Measurements from ENCODE around the gene MOB3C.

MOB3C gene

GRCh38 chr1:46637444-46638083, 21.0 kb upstream of the MOB3C start:
- DNase-seq, result no peak

GRCh38 chr1:46635205-46635604, 18.6 kb upstream of the MOB3C start:
- no peak for DNase-seq

- DNase-seq, result no peak
Measured at GRCh38 chr1:46630719-46631118, 14.1 kb upstream of the MOB3C start.

- no peak for DNase-seq
Measured at GRCh38 chr1:46623743-46624644, 7.4 kb upstream of the MOB3C start.

GRCh38 chr1:46622344-46622743, 5.7 kb upstream of the MOB3C start:
- peak; percentile 61 to 71 (median 62) for DNase-seq

- DNase-seq, result no peak
Measured at GRCh38 chr1:46621930-46622329, 5.3 kb upstream of the MOB3C start.

GRCh38 chr1:46619656-46620258, 3.1 kb upstream of the MOB3C start:
- no peak for DNase-seq

- DNase-seq, result peak; percentile 41 to 57 (median 52)
Measured at GRCh38 chr1:46618754-46619415, 2.3 kb upstream of the MOB3C start.

GRCh38 chr1:46617833-46618232, 1.2 kb upstream of the MOB3C start:
- DNase-seq, result no peak

- no peak for DNase-seq
Measured at GRCh38 chr1:46617108-46617800, 643 bp upstream of the MOB3C start.

GRCh38 chr1:46615735-46616134, 876 bp downstream of the MOB3C start:
- DNase-seq, result no peak

GRCh38 chr1:46615088-46615487, 1.5 kb downstream of the MOB3C start:
- no peak for DNase-seq

GRCh38 chr1:46614604-46614984, 2.0 kb downstream of the MOB3C start:
- no peak for DNase-seq

GRCh38 chr1:46613661-46614603, 2.7 kb downstream of the MOB3C start:
- peak; percentile 92 to 95 (median 94) for DNase-seq

- DNase-seq, result peak in 2 of 3 donors; percentile 31 to 32
Measured at GRCh38 chr1:46612937-46613660, 3.5 kb downstream of the MOB3C start.

- peak; percentile 57 to 73 (median 71) for DNase-seq
Measured at GRCh38 chr1:46611691-46612221, 4.9 kb downstream of the MOB3C start.

- no peak for DNase-seq
Measured at GRCh38 chr1:46607345-46608130, 9.1 kb downstream of the MOB3C start.

GRCh38 chr1:46606255-46606965, 10.2 kb downstream of the MOB3C start:
- DNase-seq, result no peak

- no peak for DNase-seq
Measured at GRCh38 chr1:46605232-46605631, 11.4 kb downstream of the MOB3C start.
